ENCODE data around the gene FAM83B.

GRCh38 chr6:54898767-54899166 lies 52.2 kb downstream of the FAM83B start:
- no peak for TF ChIP-seq RFX5 (IDR thresholded peaks at IDR 0.05; ENCODE audit: low read depth, low read length)
- TF ChIP-seq ZFP90 (CRISPR knock-in tag; IDR thresholded peaks at IDR 0.05; ENCODE audit: borderline replicate concordance): no peak
- no peak for TF ChIP-seq POLR2AphosphoS5 (IDR thresholded peaks at IDR 0.05; ENCODE audit: low read depth, low read length)
- TF ChIP-seq PAX8 (CRISPR knock-in tag; IDR thresholded peaks at IDR 0.05; ENCODE audit: borderline replicate concordance): no peak
- no peak for TF ChIP-seq CTCF (CRISPR knock-in tag; IDR thresholded peaks at IDR 0.05)
- TF ChIP-seq TAF15 (IDR thresholded peaks at IDR 0.05; ENCODE audit: low read depth, low read length, poor library complexity, severe bottlenecking): no peak
- no peak for TF ChIP-seq TARDBP (CRISPR knock-in tag; IDR thresholded peaks at IDR 0.05)
- no peak for TF ChIP-seq POLR2A (IDR thresholded peaks at IDR 0.05; ENCODE audit: insufficient read depth in 1 of 2, low read depth in 2 of 2, low read length in 2 of 2)
- TF ChIP-seq CAMTA2 (CRISPR knock-in tag; IDR thresholded peaks at IDR 0.05; ENCODE audit: borderline replicate concordance): no peak
- no peak for TF ChIP-seq USF2 (IDR thresholded peaks at IDR 0.05; ENCODE audit: low read depth, low read length)
- TF ChIP-seq USF2 (CRISPR knock-in tag; IDR thresholded peaks at IDR 0.05; ENCODE audit: borderline replicate concordance): no peak
- TF ChIP-seq EZH2 (conservative IDR thresholded peaks at IDR 0.05; ENCODE audit: low read depth, low read length): no peak
- no peak for TF ChIP-seq ZNF326 (CRISPR knock-in tag; IDR thresholded peaks at IDR 0.05; ENCODE audit: borderline replicate concordance)

Measured in HepG2 (cell line).